Right lobe of liver (tissue), 6 donors: ENCODE results near the gene ANKAR. TPM values are rescaled to one million over a fixed set of nuclear protein-coding genes. Genes with fewer than 3 reads are reported as not detected.

ENCODE experiments used
- ATAC-seq, 4 donors: fragments of 200-7000 bp; cut with Tn5 transposase; one replicate each; pipeline ENCODE4 v1.9.1; 2020; ENCODE audit warnings: mild to moderate bottlenecking in 4 of 4, moderate library complexity in 4 of 4
- DNase-seq, 3 donors: peaks; one replicate each; pipeline ENCODE4 v3.0.0-alpha.2; 2020
- H3K27ac ChIP-seq, 3 donors: fragments of 200-600 bp; one replicate each; pipeline ENCODE4 v1.8.0; 2022
- H3K27me3 ChIP-seq, 2 donors: fragments of 200-600 bp; one replicate each; pipeline ENCODE4 v1.8.0; 2022
- H3K36me3 ChIP-seq, 4 donors: fragments of 200-600 bp; sonication (generic) in 1 of 4; one replicate each; pipeline versions ENCODE4 v1.5.1 to v1.8.0; 2017 to 2022; ENCODE audit warnings: control low read depth in 1 of 4
- H3K4me1 ChIP-seq, 4 donors: fragments of 200-600 bp; sonication (generic) in 1 of 4; one replicate each; pipeline versions ENCODE4 v1.5.1 to v1.8.0; 2017 to 2022; ENCODE audit warnings: control low read depth in 1 of 4
- H3K4me3 ChIP-seq, 3 donors: fragments of 200-600 bp; one replicate each; pipeline ENCODE4 v1.8.0; 2022
- H3K9me3 ChIP-seq, 4 donors: fragments of 200-600 bp; sonication (generic) in 1 of 4; one replicate each; pipeline versions ENCODE4 v1.5.1 to v1.8.0; 2017 to 2022; ENCODE audit warnings: control low read depth in 1 of 4
- POLR2A ChIP-seq: fragments of 450-650 bp; IDR thresholded peaks from one replicate; pipeline ENCODE4 v1.6.1; 2017; ENCODE audit warnings: antibody characterized with exemption, mild to moderate bottlenecking
- WGBS: methylation state at CpG from one replicate; pipeline ENCODE4 v1.1.6; 2018; ENCODE audit warnings: low coverage, low lambda C conversion rate; ENCODE audit not compliant: insufficient coverage; ENCODE audit errors: missing lambda C conversion rate; 5-methylcytosine and 5-hydroxymethylcytosine counted together
- intact Hi-C, 2 donors: fragments of 100-400 bp; cut with DNase I; formaldehyde crosslinking; loops; one replicate each; pipeline versions ENCODE4 v1.11.2 to v1.14.1; 2022
- long read RNA-seq: library from polyadenylated mRNA; unstranded; transcript quantifications from one replicate; pipeline ENCODE4 v2.0.0, GENCODE V29; 2019
- total RNA-seq, 6 experiments: library from RNA; depleted of rRNA in 2 of 6; stranded (reverse); fragments of >200 nt in 2 of 6; fragmentation: NEBNext Ultra II Directional in 3 of 6; extraction: Animal tissue kit (Norgen Biotek cat#: 25700) in 3 of 6; gene quantifications; one replicate each; pipeline versions ENCODE4 v1.1.0 to v1.2.4, GENCODE V29; 2016 to 2023
- TF ChIP-seq, protein P1 (sequence below), 4 donors: fragments of 200-600 bp in 3 of 4; fragments of 450-650 bp in 1 of 4; IDR thresholded peaks; one replicate each; pipeline versions ENCODE4 v1.5.1 to v1.8.0; 2016 to 2022; ENCODE audit warnings: antibody characterized with exemption in 4 of 4, mild to moderate bottlenecking in 2 of 4
- donor health status: DM: no; HTN: yes; CAD: no.
- donor health status: DM: no; HTN: no; CAD: no.
- donor health status: DM: no; HTN: no; CAD: no.
- donor health status: DM: no; HTN: yes; CAD: no.
- donor health status: DM: no; HTN: yes; CAD: no.

ANKAR gene, protein sequence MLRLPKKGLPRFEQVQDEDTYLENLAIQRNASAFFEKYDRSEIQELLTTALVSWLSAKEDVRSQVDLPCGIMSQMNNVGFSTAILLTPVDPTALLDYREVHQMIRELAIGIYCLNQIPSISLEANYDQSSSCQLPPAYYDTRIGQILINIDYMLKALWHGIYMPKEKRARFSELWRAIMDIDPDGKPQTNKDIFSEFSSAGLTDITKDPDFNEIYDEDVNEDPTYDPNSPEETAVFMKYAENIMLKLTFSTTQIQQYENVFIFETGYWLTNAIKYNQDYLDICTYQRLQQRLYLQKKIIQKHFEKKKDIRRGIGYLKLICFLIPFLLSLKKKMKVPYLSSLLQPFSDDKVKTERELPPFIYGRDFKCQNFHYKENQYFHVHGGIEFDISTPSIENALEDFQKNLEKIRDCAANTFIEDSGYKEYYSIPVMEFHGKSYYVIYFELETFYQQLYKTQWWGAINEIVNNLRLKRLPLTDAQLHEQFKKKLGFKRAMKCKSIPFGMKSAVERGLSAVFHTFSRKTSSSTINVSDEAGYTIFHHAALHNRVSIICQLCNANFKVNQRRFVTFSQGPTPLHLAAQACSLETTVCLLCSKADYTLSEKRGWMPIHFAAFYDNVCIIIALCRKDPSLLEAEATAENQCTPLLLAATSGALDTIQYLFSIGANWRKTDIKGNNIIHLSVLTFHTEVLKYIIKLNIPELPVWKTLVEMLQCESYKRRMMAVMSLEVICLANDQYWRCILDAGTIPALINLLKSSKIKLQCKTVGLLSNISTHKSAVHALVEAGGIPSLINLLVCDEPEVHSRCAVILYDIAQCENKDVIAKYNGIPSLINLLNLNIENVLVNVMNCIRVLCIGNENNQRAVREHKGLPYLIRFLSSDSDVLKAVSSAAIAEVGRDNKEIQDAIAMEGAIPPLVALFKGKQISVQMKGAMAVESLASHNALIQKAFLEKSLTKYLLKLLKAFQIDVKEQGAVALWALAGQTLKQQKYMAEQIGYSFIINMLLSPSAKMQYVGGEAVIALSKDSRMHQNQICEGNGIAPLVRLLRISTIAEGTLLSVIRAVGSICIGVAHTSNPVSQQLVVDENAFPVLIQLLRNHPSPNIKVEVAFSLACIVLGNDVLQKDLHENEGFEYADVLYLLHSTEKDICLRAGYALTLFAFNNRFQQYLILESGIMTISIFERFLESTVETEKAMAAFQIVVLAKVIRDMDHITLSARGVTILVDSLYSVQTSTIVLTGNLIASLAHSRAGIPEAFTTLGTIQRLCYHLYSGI (N-terminal part only)
- 1 to 10 TPM; 2.9 to 9.2 (median 4.8) TPM for total RNA-seq
- long read RNA-seq, partial matches to known transcripts = 1 of 2 reads
- long read RNA-seq, other reads (novel, unspliced or antisense) = 1 of 2 reads

DNA sequence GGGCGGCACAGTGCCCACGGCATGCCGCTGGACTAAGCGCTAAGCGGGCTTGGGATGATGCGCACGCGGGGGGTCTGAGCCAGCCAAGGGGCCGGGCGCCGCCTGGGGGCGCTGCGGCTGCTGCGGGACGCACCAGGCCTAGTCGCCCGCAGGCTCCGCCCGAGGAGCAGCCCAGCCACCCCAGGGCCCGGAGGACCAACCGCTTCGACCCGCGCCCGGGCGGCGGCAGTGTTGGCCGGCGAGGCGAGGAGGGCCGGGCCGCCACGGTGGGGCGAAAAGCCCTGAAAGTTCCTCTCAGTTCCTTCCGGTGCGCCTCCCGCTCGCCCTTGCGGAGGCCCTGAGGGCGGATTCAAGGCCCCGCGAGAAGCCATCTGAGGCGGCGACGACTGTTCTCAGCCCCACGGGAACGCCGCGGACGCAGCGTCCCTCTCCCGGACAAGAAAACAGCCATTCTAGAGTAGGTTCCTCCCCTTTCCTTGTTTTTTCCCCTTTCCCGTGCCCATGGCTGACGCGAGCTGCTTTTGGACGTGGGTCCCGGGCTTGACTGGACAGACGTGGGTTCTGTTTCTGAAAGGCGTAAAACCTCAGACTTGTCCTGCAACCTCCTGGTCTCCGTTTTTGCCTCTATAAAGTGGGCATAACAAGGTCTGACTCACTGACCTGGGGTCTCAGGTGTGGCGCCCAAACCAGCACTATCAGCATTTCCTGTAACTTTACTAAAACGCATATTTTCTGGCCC, at the start of gene ANKAR:
TSS of gene ANKAR (plus strand) at position 297 of the 739 bp plus-strand sequence. CDS start 1,821 bp downstream, outside the sequence.
- Histone ChIP-seq H3K4me1 (peaks cover 0 to 7% (median 0%) of the 10 kb centered on the region in 4 donors), H3K4me3 (peak within 1 kb of the TSS; percentile 59 to 66 (median 60)), H3K27ac (peak within 1 kb of the TSS; percentile 94 to 97 (median 95)), H3K9me3 (peaks cover 0 to 6% (median 0%) of the 10 kb centered on the region in 4 donors), H3K27me3 (no peaks in the 10 kb centered on the region), H3K36me3 (peaks cover 0 to 3% (median 1%) of the 10 kb centered on the region in 4 donors)
- WGBS = under 1% methylated on average over 18 of the region's 62 CpGs
- DNase-seq (peak; percentile 94 to 95 (median 94)), ATAC-seq (peak; percentile 97 to 99 (median 98))
- peak; percentile 87 for TF ChIP-seq POLR2A
- TF ChIP-seq, protein P1, sequence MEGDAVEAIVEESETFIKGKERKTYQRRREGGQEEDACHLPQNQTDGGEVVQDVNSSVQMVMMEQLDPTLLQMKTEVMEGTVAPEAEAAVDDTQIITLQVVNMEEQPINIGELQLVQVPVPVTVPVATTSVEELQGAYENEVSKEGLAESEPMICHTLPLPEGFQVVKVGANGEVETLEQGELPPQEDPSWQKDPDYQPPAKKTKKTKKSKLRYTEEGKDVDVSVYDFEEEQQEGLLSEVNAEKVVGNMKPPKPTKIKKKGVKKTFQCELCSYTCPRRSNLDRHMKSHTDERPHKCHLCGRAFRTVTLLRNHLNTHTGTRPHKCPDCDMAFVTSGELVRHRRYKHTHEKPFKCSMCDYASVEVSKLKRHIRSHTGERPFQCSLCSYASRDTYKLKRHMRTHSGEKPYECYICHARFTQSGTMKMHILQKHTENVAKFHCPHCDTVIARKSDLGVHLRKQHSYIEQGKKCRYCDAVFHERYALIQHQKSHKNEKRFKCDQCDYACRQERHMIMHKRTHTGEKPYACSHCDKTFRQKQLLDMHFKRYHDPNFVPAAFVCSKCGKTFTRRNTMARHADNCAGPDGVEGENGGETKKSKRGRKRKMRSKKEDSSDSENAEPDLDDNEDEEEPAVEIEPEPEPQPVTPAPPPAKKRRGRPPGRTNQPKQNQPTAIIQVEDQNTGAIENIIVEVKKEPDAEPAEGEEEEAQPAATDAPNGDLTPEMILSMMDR (IDR thresholded peaks at IDR 0.05) = peak; percentile 87 to 97 (median 94)
- intact Hi-C loops = no loop called here

DNA sequence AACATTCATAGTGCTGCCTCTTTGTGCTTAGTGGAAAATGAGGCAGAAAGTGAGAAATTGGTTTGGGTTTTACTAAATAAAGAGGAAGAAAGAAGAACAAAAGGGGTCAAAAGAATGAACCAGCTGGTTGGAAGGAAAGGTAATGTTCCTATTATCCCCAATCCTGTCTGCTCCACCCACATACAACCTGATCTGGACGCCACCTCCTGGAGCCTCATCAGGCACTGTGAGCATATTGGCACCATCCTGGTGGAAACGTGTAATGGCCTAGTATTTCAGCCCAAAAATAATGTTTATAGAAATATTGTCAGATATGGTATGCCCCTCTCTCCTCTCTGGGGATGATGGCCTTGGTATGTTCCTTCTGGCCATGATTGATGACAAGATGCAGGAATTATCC, 48.8 kb upstream of the ANKAR start:
- Histone ChIP-seq H3K4me1 (no peaks in the 10 kb centered on the region), H3K9me3 (no peaks in the 10 kb centered on the region), H3K36me3 (no peaks in the 10 kb centered on the region), H3K4me3 (no peak overlapping the region), H3K27ac (no peak overlapping the region), H3K27me3 (no peaks in the 10 kb centered on the region)
- TF ChIP-seq, protein P1 (IDR thresholded peaks at IDR 0.05) = no peak
- TF ChIP-seq POLR2A = no peak
- intact Hi-C loops = no loop called here
- DNase-seq = no peak
- ATAC-seq = peak in 1 of 4 donors; percentile 48
- 61% methylated on average over 2 of the region's 2 CpGs for WGBS

DNA sequence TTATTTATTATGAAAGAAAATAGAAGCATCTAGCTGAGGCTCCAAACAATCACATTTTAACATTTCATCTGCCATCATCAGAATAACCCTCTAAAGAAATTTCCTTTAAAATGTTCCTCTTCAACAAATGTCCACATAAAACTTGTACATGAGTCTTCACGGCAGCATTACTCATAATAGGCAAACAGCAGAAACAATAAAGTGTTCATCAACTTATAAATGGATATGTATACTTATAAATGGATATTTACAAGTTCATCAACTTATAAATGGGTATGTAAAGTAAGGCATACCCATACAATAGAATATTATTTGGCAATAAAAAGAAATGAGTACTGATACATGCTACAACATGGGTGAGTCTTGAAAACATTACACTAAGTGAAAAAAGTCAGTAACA, 46.7 kb upstream of the ANKAR start:
- WGBS = 100% methylated on average over 1 of the region's 1 CpG
- ATAC-seq (no peak), DNase-seq (no peak)
- Histone ChIP-seq H3K36me3 (no peaks in the 10 kb centered on the region), H3K27me3 (no peaks in the 10 kb centered on the region), H3K9me3 (no peaks in the 10 kb centered on the region), H3K4me1 (no peaks in the 10 kb centered on the region), H3K4me3 (no peak overlapping the region), H3K27ac (no peak overlapping the region)
- intact Hi-C loops = no loop called here
- TF ChIP-seq POLR2A = no peak
- TF ChIP-seq, protein P1 (IDR thresholded peaks at IDR 0.05) = no peak
